WERI-Rb-1 (cell line): ENCODE measurements around the gene CLIP2.
"Not testable (repeated sequence)": the region's sequence is repeated elsewhere in the genome, so short reads cannot be mapped to it uniquely, and the experiment has no call there.

ENCODE experiments used
- DNase-seq: peaks from one replicate; pipeline ENCODE4 v3.0.0-alpha.2; 2020
- H3K27ac ChIP-seq: fragments of 250-450 bp; sonication (Bioruptor Pico); 2 replicates; pipeline ENCODE4 v1.5.1; 2020; ENCODE audit warnings: mild to moderate bottlenecking, moderate library complexity
- H3K27me3 ChIP-seq: fragments of 250-450 bp; sonication (Bioruptor Pico); 2 replicates; pipeline ENCODE4 v1.5.1; 2021; ENCODE audit warnings: mild to moderate bottlenecking, low read depth, moderate library complexity; ENCODE audit not compliant: insufficient read depth, severe bottlenecking
- H3K36me3 ChIP-seq: fragments of 250-450 bp; sonication (Bioruptor Pico); 2 replicates; pipeline ENCODE4 v1.5.1; 2020; ENCODE audit warnings: mild to moderate bottlenecking, moderate library complexity
- H3K4me3 ChIP-seq: 2 replicates; pipeline ENCODE4 v1.5.1; 2011; ENCODE audit warnings: low read depth, mild to moderate bottlenecking, control low read depth, low read length
- H3K9me3 ChIP-seq: fragments of 250-450 bp; sonication (Bioruptor Pico); 2 replicates; pipeline ENCODE4 v1.5.1; 2021; ENCODE audit warnings: mild to moderate bottlenecking, moderate library complexity; ENCODE audit not compliant: severe bottlenecking
- TF ChIP-seq, protein P1 (sequence below): IDR thresholded peaks from 2 replicates; pipeline ENCODE4 v1.5.1; 2011; ENCODE audit warnings: low read depth, mild to moderate bottlenecking, control low read depth, inconsistent platforms, low read length

The CLIP2 gene

DNA sequence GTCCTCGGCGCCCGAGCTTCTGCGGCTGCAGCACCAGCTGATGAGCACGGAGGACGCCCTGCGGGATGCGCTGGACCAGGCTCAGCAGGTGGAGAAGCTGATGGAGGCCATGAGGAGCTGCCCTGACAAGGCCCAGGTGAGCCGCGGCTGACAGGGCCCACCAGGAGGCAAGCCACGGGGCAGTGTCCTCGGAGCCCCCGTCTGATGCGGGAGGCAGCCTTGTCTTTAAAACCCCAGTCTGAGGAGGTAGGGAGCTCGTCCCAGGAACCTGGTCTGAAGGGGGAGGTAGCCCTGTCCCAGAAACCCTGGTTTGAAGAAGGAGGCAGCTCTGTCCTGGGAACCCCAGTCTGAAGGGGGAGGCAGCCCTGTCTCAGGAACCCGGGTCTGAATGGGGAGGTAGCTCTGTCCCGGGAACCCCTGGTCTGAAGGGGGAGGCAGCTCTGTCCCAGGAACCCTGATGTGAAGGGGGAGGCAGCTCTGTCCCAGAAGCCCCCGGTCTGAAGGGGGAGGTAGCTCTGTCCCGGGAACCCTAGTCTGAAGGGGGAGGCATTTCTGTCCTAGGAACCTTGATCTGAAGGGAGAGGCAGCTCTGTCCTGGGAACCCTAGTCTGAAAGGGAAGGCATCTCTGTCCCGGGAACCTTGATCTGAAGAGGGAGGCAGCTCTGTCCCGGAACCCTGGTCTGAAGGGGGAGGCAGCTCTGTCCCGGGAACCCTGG lies 111.4 kb downstream of the CLIP2 start:
- no peaks in the 10 kb centered on the region for H3K9me3 ChIP-seq
- no peak for DNase-seq
- no peak overlapping the region for H3K27ac ChIP-seq
- H3K4me3 ChIP-seq, result no peak overlapping the region
- no peaks in the 10 kb centered on the region for H3K27me3 ChIP-seq
- peaks cover 5% of the 10 kb centered on the region; the same call in 1 of the 2 replicates for H3K36me3 ChIP-seq
- TF ChIP-seq, protein P1, sequence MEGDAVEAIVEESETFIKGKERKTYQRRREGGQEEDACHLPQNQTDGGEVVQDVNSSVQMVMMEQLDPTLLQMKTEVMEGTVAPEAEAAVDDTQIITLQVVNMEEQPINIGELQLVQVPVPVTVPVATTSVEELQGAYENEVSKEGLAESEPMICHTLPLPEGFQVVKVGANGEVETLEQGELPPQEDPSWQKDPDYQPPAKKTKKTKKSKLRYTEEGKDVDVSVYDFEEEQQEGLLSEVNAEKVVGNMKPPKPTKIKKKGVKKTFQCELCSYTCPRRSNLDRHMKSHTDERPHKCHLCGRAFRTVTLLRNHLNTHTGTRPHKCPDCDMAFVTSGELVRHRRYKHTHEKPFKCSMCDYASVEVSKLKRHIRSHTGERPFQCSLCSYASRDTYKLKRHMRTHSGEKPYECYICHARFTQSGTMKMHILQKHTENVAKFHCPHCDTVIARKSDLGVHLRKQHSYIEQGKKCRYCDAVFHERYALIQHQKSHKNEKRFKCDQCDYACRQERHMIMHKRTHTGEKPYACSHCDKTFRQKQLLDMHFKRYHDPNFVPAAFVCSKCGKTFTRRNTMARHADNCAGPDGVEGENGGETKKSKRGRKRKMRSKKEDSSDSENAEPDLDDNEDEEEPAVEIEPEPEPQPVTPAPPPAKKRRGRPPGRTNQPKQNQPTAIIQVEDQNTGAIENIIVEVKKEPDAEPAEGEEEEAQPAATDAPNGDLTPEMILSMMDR, result no peak

DNA sequence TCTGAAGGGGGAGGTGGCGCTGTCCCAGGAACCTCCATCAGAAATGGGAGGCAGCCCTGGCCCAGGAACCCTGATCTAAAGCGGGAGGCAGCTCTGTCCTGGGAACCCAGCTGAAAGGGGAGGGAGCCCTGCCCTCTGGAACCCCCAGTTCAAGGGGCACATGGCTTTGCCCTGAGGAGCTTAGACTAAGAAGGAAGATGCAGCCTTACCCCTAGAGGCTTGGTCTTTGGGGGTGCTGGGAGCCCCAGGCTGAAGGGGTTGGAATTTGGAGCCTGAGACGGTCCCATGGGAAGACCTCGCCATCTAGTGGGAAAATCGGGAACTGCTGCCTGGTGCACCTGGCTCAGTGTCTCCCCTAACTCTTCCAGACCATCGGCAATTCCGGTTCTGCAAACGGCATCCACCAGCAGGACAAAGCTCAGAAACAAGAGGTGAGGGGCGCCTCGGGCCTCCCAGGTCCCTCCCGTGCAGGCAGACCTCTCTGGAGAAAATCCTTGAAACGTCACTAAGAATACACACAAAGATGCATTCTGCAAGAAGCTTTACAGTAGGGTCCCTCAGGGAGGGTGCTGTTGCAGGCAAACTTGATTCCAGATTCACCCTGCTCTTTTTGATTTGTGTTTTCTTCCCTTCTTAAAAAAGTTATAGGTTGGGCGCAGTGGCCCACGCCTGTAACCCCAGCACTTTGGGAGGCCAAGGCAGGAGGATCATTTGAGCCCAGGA lies 112.1 kb downstream of the CLIP2 start:
- Histone ChIP-seq H3K27ac (no peak overlapping the region), H3K9me3 (no peaks in the 10 kb centered on the region), H3K27me3 (no peaks in the 10 kb centered on the region), H3K4me3 (no peak overlapping the region), H3K36me3 (peaks cover 5% of the 10 kb centered on the region; the same call in 1 of the 2 replicates)
- peak; percentile 72 for DNase-seq
- TF ChIP-seq, protein P1, result peak; percentile 97

DNA sequence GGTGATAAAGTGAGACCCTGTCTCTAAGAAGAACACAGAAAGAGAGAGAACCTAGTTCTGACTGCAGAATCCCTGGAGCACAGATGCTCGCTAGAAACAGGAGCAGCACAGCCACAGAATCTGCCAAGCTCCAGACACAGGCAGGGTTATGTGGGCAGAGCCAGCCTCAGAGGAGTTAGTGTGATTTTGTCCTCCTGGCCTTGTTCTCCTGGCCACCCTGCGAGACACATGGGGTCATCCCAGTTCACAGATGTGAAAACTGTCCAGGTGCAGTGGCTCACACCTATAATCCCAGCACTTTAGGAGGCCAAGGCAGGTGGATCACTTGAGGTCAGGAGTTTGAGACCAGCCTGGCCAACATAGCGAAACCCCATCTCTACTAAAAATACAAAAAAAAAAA lies 113.5 kb downstream of the CLIP2 start:
- H3K27me3 ChIP-seq, H3K27ac ChIP-seq, H3K4me3 ChIP-seq, DNase-seq, H3K9me3 ChIP-seq, H3K36me3 ChIP-seq: not testable (repeated sequence)

DNA sequence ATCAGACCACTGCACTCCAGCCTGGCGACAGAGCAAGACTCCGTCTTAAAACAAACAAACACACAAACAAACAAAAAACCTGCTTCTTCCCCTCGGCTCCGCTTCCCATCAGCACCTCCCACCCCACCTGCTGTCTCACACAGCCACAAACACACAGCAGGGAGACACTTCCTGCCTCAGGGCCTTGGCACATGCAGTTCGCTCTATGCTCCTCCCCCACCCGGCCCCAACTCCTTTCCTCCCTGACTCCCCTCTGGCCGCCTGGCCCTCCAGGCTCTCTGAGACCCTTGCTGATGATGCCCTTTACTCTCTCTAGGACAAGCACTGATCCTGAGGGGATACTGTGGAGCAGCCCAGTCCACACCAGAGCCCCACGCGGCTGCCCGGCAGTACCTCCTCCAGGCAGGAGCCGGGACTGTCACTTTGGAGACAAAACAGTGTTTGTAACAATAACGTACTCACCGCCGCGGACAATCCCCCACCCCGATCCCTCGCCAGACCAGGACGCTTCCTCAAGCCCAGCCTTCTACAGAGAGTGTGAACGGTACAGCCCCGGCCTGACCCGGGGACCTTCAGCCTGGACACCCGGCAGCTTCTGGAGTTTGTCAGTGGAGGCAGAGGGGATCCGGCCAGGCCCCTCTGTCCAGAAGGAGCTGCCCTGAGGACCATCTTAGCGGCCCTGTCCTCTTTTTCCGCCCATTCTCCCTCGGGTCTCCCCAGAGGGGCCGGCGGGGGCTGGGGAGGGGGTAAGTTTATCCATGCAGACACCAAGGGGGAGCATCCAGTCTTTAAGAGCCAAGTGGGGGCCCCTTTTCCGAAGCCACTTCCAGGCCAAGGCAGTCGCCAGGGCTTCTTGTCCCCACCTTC lies 114.5 kb downstream of the CLIP2 start:
- DNase-seq, result no peak
- Histone ChIP-seq H3K9me3 (no peaks in the 10 kb centered on the region), H3K27me3 (no peaks in the 10 kb centered on the region), H3K4me3 (no peak overlapping the region), H3K27ac (no peak overlapping the region), H3K36me3 (no peaks in the 10 kb centered on the region)
- TF ChIP-seq, protein P1, result no peak

DNA sequence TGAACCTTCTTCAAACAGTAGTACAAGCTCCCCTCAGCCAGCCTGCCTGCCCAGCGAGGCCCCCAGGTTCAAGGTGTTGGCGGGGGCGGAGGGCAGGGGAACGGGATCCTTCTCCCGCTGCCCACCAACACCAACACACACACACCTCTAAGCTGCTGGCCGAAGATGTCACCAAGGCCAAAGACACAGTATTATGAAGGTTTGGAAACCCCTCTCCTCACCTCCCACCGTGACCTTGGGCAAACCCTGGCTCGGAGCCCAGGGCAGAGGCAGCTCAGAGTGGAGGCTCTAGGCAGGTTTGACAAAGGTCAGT lies 115.1 kb downstream of the CLIP2 start:
- H3K9me3 ChIP-seq, result no peaks in the 10 kb centered on the region
- H3K4me3 ChIP-seq, result no peak overlapping the region
- TF ChIP-seq, protein P1, result no peak
- no peak overlapping the region for H3K27ac ChIP-seq
- DNase-seq, result no peak
- no peaks in the 10 kb centered on the region for H3K36me3 ChIP-seq
- no peaks in the 10 kb centered on the region for H3K27me3 ChIP-seq

DNA sequence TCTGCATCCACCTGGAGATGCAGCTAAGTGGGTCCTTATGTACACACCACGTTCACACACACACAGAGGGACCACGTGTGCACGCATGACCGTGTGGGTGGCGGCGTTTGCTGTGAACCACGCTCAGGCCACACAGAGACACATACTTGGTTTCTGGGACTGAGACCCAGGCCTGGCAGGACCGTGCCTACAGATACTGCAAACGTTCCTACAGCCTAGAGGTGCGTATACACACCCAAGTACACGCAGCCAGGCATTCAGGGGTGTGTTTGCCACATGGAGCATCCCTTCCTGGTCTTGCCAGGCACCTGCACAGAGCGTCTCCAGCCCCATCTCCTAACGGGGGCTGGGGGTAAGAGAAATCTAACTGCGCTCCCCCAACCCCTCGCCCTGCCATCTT lies 115.5 kb downstream of the CLIP2 start:
- H3K4me3 ChIP-seq, result no peak overlapping the region
- H3K27ac ChIP-seq, result no peak overlapping the region
- TF ChIP-seq, protein P1, result no peak
- H3K27me3 ChIP-seq, result no peaks in the 10 kb centered on the region
- no peaks in the 10 kb centered on the region for H3K9me3 ChIP-seq
- DNase-seq, result no peak
- no peaks in the 10 kb centered on the region for H3K36me3 ChIP-seq
